NOMO-1 (cell line): ENCODE measurements around the gene TFE3.

Source experiments
- DNase-seq, 2 experiments: peaks; one replicate each; lab custom pipeline; 2025; ENCODE audit not compliant: unreplicated experiment in 2 of 2; lab: John Stamatoyannopoulos, UW

The TFE3 gene

GRCh38 chrX:49061916-49062315 is 18.8 kb upstream of the TFE3 start:
- no peak for DNase-seq

DNA sequence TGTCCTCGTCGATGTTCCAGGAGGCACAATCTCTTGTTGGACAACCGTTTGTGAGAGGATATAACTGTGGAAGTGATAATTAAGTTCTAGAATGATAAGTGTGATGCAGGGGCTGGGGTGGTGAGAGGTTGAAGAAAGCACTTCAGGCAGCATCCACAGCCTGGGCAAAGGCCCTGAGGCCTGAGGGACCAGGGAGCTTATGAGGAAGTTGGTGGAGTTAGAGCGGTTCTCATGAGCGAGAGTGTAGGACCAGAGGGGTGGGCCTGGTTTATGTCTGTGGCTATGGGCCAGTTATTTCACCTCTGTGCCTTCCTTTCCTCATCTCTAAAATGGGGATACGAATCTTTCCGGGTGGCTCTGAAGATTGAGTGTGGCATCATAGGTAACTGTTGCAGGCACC is 18.3 kb upstream of the TFE3 start:
- no peak for DNase-seq

DNA sequence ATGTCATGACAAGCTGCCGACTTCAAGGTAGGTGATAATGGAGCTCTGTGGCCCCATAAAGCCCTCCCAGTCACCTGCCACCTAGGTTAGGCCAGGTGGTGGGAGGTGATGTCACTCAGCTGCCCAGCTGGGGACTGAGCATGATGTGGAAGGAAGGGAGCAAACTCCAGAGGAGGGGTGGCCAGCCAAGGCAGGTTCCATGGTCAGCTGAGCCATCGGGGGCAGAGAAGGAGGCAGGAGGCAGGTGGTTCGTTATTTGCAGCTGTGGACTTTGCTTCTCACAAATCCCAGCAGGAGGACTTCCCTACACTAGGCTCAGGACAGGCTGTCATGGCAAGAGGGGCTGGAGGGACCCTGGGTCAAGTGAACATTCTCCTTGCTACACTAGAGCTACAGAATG is 17.8 kb upstream of the TFE3 start:
- no peak for DNase-seq

DNA sequence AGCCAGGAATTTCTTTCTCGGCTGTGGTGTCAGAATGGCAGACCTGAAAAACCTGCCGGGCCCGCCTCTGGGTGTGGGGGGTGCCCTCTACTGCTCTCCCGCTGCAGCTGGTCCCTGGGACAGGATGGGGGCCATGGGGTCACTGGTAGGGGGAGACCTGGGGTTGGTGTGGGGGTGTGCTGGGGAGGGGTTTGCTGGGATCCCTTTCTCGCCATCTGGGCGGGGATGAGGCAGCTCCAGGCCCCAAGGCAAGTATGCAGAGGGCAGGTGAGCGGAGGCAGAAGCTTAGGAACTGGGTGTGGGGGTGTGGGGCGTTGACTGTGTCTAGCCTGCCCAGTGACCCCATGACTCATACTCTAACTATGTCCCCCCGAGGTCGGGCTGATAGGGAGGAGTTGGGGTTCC is 16.5 kb upstream of the TFE3 start:
- DNase-seq: no peak

- no peak for DNase-seq
These were observed 16.0 kb upstream of the TFE3 start for GRCh38 chrX:49059201-49059600.

GRCh38 chrX:49058794-49059193 is 15.6 kb upstream of the TFE3 start, which contains the start of gene CCDC120:
CCDC120 (plus strand) TSS chrX:49058999; CDS start chrX:49062042, 3,043 bp downstream.
- DNase-seq: no peak

GRCh38 chrX:49054073-49054762 is 11.1 kb upstream of the TFE3 start:
- DNase-seq: no peak

- DNase-seq: no peak
These were observed 10.3 kb upstream of the TFE3 start for GRCh38 chrX:49053223-49054072.

DNA sequence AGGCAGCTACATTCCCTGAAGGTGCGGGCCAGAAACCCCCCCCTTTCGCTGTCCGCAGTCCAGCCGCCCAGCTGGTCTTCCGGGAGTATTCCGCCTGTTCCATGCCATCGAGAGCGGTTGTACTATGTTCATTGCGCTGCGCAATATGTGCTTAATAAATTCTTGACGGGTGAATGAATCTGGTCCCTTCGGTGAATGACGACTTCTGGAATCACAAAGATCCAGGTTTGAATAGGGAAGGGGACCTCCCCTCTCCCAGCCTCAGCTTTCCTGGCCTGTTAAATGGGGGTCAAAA is 777 bp upstream of the TFE3 start:
- no peak for DNase-seq

DNA sequence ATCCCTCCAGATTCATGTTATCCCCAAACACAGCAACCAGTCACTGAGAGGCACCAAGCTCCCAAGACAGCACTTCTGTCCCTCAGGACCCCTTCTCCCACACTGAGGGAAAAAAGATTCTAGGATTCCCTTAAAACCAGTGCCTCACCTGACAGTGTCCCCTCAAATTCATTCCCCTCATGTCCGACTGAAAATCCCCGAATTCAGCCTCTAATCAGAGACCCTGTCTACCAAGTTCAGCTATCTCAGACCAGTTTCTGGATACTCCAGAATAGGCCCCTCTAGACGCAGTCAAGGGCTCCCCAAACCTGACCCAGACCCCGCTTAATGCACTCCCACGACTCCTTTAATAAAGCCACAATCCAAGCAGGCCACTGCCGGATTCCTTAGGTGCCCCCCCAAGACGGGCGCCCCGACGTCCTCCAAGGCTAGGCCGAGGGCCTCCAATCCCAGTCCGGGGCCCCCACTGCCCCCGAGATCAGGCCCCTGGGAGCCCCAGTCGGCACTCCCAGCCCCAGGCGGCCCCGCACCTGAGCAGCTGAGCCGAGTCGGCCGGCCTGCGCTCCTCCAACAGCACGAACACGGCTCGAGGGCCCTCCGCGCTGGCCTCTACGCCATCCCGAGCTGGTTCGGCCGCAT is 457 bp downstream of the TFE3 start:
- no peak for DNase-seq

DNA sequence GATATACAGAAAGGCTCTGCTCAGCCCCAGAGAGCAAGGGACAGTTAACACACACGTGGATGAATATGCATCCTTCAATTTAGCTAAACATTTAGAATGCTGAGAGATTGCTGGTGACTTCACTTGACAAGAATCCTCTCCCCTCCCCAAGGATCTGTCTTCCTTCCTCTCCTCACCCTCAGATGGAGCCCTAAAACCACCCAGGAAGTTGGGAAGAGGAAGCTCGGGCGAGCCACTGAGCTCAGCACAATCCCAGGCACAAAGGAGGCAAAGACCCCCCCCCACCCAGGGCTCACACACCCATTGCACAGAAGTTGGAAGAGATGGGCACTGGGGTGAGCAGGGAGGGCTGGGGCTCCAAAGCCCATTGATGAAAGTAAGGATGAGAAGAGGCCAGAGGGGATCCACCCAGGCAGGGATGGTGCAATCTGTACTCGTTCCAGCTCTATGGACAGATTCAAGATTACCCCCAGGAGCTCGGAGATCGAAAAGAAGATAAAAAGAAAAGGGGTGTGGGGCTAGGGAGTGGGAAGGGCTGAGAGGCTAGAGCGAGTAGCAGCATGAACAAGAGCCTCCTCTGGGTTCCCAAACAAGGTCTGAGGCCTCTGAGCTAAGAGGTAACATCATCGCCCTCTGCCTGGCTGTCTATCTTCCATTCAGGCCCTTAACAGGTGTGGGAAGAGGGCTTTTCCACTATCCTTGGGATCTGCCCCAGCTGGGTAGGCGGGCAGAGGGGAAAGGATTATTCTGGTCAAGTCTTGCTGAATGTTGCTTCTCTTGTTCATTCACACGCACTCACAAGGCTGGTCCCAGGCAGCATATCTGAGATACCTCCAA is 1.2 kb downstream of the TFE3 start:
- DNase-seq: peak in 1 of 2 experiments; percentile 4

GRCh38 chrX:49040376-49040955 is 2.7 kb downstream of the TFE3 start:
- DNase-seq: no peak

GRCh38 chrX:49039598-49040375 is 3.4 kb downstream of the TFE3 start:
- DNase-seq: peak; percentile 91 to 94

GRCh38 chrX:49037883-49038475 is 5.2 kb downstream of the TFE3 start:
- no peak for DNase-seq

- no peak for DNase-seq
These were observed 12.9 kb downstream of the TFE3 start for GRCh38 chrX:49030283-49030682.

- no peak for DNase-seq
These were observed 13.3 kb downstream of the TFE3 start for GRCh38 chrX:49029876-49030275.

GRCh38 chrX:49019599-49020249 is 23.4 kb downstream of the TFE3 start:
- DNase-seq: peak in 1 of 2 experiments; percentile 18

- DNase-seq: no peak
These were observed 24.1 kb downstream of the TFE3 start for GRCh38 chrX:49019050-49019449.

- no peak for DNase-seq
These were observed 39.5 kb downstream of the TFE3 start for GRCh38 chrX:49003696-49004095.
